Inflammatory macrophage (primary cell): ENCODE results near the gene MAVS.
A peak's percentile ranks its signal among the peaks of the same experiment; 100 is the strongest.

Experiments
- DNase-seq, 2 donors: peaks; one replicate each; pipeline ENCODE4 v3.0.0-alpha.2; 2020 to 2022
- total RNA-seq, 18 experiments: gene quantifications; one replicate each; lab custom pipeline; 2026; ENCODE audit warnings: mixed read lengths in 6 of 18, inconsistent platforms in 2 of 18; lab: John Stamatoyannopoulos, UW

MAVS gene
- total RNA-seq, result 69.4 to 156 (median 108) reads per million in 18 experiments

- DNase-seq, result peak; percentile 81 to 89
Measured at GRCh38 chr20:3846740-3847428, at the start of gene MAVS. Gene MAVS, plus strand, starts transcription at chr20:3846834. Its CDS starts 7,791 bp downstream, at chr20:3854625.

GRCh38 chr20:3797226-3797545 is 49.4 kb upstream of the MAVS start:
- DNase-seq, result no peak

GRCh38 chr20:3797592-3798372 is 48.9 kb upstream of the MAVS start:
- DNase-seq, result no peak

DNA sequence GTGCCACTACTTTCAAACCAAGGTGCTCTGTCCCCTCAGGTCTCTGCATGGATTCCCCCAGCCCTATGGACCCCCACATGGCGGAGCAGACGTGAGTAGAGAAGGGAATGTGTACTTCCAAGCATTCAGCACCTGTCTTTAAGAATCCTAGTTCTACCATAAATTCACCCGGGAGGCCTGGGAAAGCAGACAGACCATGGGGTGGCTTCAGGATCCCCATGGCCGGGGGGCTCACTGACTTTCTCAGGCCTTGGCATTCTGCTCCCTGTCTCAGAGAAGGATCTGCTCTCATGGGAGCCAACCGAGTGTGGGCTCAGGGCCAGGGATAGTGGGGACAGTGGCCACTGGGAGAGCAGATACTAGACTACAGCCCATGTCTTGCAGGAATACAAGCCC is 48.3 kb upstream of the MAVS start:
- no peak for DNase-seq

GRCh38 chr20:3798908-3799248 is 47.8 kb upstream of the MAVS start:
- DNase-seq, result no peak

DNA sequence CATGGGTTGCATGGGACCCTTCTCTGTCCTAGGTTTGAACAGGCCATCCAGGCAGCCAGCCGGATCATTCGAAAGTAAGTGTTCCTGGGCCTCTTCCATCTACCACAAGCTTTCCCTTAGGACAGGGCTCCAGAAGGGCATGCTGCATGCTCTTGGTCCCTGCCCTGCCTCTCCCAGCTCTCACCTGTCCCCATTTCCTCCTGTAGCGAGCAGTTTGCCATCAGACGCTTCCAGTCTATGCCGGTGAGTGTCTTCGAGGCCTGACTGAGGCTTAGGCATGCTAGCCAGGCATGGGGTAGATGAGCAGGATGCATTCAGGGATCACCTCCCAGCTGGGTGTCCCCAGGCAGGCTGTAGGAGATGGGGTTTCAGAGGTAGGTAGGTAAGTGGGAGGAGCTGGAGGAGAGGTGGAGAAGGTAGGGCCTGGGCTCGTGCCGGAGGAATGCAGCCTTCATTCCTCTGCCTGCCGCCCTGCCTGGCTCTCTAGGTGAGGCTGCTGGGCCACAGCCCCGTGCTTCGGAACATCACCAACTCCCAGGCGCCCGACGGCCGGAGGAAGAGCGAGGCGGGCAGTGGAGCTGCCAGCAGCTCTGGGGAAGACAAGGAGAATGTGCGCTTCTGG is 46.3 kb upstream of the MAVS start:
- no peak for DNase-seq

GRCh38 chr20:3800878-3801260 is 45.8 kb upstream of the MAVS start:
- no peak for DNase-seq

DNA sequence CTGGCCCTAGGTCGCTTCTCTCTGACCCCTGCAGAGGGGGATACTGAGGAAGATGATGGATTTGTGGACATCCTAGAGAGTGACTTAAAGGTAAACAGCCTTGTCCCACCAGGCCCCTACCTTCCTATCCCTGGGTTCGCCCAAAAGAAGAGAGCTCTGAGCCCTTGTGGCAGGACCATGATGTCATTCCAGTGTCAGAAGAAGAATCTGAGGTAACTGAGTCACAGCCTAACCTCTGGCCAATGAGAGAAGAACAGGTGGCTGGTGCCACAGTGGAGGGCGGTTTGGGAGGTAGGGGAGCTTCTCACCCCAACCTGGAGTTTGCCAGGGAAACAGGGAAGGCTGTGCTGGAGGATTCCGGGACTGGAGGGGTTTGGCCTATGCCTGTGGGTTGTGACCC is 45.3 kb upstream of the MAVS start:
- no peak for DNase-seq

GRCh38 chr20:3801846-3802245 is 44.8 kb upstream of the MAVS start:
- no peak for DNase-seq

GRCh38 chr20:3802524-3803239 is 44.0 kb upstream of the MAVS start:
- DNase-seq, result no peak

DNA sequence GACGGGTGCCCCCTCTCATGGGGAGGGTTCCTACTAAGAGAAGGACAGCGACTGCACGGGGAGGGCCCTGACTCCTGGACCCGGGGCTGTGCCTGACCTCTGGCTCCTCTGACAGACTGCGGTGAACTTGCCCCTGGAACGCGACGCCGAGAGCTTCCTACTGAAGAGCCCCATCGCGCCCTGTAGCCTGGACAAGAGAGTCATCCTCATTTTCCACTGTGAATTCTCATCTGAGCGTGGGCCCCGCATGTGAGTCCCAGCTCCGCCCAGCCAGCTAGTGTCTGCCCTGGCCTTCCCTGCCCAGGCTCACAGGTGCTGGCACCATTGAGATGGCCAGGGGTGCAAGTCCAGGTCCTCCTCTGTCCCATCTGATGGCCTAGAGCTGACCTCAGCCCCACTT is 43.3 kb upstream of the MAVS start:
- DNase-seq, result no peak

DNA sequence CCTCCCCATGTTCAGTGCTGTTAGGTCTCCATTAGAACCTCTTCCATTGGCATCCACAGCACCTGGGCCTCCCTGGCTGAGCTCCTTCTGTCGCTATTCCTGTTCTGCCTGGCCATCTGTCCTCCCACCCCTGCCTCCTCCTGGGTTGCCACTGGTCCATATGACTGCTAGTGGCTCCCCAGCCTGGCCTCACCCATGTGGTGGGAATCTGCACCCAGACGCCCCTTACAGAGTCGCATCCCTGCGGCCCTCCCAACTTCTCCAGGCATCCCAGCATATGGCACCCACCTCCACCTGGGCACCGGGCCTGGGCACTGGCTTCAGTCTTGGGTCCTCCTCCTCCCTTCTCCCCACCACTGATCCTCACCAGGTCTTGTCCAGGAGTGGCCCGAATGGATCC is 42.8 kb upstream of the MAVS start:
- DNase-seq, result no peak

GRCh38 chr20:3804254-3804751 is 42.3 kb upstream of the MAVS start:
- DNase-seq, result no peak

GRCh38 chr20:3804781-3805180 is 41.9 kb upstream of the MAVS start:
- DNase-seq, result no peak

- DNase-seq, result no peak
Measured at GRCh38 chr20:3808544-3808943, 38.1 kb upstream of the MAVS start.

DNA sequence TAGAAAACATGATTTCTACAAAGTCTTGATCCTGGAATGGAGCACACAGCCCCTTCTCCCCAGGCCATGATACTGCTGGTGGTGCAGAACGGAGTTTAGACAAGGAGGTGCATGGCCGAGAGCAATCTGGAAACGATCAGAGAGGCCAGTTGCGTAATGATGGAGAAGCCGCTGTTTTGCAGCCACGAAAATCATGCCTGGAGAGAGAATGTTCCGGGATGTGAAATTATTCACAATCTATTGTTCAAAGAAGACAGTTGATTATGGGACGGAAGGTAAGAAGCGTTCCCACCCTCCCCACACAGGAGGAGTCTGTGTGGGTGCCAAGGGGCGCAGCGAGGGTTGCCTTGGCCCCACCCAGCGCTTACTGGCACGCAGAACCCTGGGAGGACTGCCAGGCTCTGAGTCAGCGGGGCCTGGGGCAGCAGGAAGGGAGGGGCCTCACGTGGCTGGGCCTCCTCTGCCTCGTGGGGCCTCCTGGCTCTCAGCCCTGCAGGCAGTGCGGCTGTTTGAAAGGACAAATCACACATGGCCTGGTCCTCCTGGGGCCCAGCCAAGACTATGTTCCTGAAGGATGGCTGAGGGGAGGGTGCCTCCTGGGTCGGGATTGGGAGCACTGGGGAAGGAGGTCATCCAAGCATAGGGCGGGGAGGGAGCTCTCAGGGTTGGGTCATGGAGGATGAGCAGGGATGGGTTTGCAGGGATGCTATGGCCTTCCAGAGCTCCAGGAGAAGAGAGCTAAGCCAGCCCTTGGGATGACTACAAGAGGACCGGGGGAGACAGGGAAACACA is 35.0 kb upstream of the MAVS start:
- DNase-seq, result peak; percentile 90 to 95

DNA sequence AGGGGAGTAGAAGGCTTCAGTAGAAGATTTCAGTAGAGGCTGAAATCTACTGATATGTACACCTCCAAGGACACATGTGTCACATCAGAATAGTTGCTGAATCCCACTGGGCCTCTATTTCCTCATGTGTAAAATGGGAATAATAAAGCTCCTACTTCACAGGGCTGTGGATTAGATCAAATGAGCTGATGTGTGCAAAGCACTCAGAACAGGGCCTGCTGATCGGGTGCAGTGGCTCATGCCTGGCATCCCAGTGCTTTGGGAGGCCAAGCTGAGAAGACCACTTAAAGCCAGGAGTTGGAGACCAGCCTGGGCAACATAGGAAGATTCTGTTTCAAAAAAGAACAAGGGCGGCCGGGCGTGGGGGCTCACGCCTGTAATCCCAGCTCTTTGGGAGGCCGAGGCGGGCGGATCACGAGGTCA is 34.4 kb upstream of the MAVS start:
- DNase-seq, result no peak

DNA sequence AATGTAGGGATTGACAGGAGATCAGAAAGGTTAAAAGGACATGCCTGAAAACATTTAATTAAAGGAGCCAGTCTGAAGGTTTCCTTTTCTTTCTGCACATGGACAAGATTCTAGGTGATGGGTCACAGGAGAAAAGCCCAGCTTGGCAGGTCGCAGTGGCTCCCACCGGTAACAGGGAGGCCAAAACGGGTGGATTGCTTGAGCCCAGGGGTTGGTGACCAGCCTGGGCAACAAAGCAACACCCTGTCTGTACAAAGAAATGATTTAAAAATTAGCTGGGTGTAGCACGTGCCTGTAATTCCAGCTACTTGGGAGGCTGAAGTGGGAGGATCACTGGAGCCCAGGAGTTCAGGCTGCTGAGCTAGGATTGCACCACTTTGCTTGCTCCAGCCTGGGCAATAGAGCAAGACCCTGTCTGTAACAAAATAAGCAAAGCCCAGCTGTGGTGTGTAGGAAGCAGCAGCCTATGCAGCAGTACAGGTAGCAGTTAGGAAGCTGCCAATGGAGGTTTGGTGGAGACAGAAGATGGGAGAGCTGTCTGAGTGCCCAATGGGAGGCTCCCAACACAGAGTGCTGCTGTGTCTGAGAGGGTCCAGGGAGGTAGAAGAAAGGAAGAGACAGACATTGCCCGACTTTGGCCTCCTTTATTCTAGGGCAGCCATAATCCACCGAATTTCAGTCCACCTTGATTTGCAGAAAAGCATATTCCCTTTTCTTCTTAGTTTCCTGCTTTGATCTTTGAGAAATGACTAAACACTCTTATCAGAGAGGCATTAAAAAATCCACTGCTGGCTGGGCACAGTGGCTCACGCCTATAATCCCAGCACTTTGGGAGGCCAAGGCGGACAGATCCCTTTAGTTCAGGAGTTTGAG is 33.4 kb upstream of the MAVS start:
- DNase-seq, result no peak

DNA sequence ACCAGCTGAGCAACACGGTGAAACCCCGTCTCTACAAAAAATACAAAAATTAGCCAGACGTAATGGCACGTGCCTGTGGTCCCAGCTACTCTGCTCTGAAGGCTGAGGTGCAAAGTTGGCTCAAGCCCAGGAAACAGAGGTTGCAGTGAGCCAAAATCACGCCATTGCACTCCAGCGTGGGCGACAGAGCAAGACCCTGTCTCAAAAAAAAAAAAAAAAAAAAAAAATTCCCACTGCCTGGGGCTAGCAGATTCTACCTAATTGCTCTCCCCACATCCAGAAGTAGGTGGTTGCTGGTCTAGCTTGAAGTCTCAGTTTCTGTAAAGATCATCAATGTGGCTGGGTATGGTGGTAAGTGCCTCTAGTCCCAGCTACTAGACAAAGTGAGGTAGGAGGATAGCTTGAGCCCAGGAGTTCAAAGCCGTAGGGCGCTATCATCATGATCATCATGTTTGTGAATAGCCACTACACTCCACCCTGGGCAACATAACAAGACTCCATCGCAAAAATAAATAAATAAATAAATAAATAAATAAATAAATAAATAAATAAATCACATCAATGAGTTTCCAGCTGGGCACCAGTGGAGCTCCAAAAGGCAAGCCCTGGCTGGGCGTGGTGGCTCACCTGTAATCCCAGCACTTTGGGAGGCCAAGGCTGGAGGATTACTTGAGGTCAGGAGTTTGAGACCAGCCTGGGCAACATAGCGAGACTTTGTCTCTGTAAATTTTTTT is 32.6 kb upstream of the MAVS start:
- no peak for DNase-seq

- DNase-seq, result no peak
Measured at GRCh38 chr20:3814928-3815495, 31.6 kb upstream of the MAVS start.
